Measurements from ENCODE around the gene PIEZO1. TPM values are rescaled to one million over a fixed set of nuclear protein-coding genes. Genes with fewer than 3 reads are reported as not detected.

The PIEZO1 gene
- total RNA-seq, 1 experiment from 2014 or later = 224 TPM

DNA sequence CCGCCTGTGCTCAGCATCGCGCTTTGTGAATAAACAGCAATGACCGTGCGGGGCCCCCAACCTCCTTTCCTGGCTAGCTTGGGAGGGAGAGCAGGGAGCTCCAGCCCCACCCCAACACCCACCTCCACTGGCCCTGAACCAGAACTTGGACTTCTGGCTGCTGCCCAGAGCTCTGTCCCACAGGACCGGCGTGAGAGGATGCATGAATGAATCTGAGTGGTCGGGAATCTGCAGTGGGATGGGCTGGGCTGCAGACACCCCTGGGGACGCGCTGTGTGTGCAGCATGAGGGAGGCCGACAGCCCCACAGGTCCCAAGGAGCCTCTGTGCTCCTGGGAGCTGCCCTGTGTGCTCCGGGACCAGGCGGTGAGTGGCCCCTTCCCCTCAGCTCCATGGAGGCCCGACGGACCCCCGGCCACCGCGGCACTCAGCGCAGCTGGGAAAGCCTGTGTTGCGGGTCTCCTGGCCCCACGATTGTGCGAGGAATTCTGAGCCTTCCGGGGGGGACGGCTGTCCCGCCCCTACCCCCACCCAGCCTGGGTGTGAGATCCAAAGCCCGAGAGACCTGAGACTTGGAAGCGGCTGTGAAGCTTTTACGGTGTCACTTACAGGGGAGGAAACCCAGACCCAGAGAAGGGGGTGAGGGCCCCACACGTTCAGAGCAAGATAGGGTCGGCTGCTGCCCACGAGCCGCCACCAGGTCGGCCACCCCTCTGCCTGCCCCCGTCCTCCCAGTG is 5.4 kb downstream of the PIEZO1 start:
- TF ChIP-seq EGR1 (IDR thresholded peaks at IDR 0.05; ENCODE audit: low read depth) (no peak), ZNF274 (IDR thresholded peaks at IDR 0.05; ENCODE audit: low read depth, low read length) (no peak)
- TF ChIP-seq, protein P1, sequence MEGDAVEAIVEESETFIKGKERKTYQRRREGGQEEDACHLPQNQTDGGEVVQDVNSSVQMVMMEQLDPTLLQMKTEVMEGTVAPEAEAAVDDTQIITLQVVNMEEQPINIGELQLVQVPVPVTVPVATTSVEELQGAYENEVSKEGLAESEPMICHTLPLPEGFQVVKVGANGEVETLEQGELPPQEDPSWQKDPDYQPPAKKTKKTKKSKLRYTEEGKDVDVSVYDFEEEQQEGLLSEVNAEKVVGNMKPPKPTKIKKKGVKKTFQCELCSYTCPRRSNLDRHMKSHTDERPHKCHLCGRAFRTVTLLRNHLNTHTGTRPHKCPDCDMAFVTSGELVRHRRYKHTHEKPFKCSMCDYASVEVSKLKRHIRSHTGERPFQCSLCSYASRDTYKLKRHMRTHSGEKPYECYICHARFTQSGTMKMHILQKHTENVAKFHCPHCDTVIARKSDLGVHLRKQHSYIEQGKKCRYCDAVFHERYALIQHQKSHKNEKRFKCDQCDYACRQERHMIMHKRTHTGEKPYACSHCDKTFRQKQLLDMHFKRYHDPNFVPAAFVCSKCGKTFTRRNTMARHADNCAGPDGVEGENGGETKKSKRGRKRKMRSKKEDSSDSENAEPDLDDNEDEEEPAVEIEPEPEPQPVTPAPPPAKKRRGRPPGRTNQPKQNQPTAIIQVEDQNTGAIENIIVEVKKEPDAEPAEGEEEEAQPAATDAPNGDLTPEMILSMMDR (IDR thresholded peaks at IDR 0.05 in 2 of 3, conservative IDR thresholded peaks at IDR 0.05 in 1 of 3; ENCODE audit: borderline replicate concordance in 1 of 3, insufficient read depth in 1 of 3, low read depth in 2 of 3, low read length in 2 of 3) = no peak
- TF ChIP-seq, protein P2, sequence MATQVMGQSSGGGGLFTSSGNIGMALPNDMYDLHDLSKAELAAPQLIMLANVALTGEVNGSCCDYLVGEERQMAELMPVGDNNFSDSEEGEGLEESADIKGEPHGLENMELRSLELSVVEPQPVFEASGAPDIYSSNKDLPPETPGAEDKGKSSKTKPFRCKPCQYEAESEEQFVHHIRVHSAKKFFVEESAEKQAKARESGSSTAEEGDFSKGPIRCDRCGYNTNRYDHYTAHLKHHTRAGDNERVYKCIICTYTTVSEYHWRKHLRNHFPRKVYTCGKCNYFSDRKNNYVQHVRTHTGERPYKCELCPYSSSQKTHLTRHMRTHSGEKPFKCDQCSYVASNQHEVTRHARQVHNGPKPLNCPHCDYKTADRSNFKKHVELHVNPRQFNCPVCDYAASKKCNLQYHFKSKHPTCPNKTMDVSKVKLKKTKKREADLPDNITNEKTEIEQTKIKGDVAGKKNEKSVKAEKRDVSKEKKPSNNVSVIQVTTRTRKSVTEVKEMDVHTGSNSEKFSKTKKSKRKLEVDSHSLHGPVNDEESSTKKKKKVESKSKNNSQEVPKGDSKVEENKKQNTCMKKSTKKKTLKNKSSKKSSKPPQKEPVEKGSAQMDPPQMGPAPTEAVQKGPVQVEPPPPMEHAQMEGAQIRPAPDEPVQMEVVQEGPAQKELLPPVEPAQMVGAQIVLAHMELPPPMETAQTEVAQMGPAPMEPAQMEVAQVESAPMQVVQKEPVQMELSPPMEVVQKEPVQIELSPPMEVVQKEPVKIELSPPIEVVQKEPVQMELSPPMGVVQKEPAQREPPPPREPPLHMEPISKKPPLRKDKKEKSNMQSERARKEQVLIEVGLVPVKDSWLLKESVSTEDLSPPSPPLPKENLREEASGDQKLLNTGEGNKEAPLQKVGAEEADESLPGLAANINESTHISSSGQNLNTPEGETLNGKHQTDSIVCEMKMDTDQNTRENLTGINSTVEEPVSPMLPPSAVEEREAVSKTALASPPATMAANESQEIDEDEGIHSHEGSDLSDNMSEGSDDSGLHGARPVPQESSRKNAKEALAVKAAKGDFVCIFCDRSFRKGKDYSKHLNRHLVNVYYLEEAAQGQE (IDR thresholded peaks at IDR 0.05; ENCODE audit: low read depth) = no peak
- Histone ChIP-seq H3K9me2 (ENCODE audit: insufficient read depth) (no peaks in the 10 kb centered on the region), H3K27ac (ENCODE audit: low read depth, low read length) (no peak overlapping the region; the same call in 1 of the 2 replicates), H3K4me2 (ENCODE audit: low read length) (no peak overlapping the region), H3K4me3 (replicated peaks in 1 of 2; ENCODE audit: low read depth in 1 of 2, low read length in 2 of 2) (no peak overlapping the region), H3K9me3 (ENCODE audit: control insufficient read depth in 1 of 2, insufficient read depth in 1 of 2, low read depth in 1 of 2, low read length in 2 of 2) (no peaks in the 10 kb centered on the region), H4K20me1 (ENCODE audit: insufficient read depth) (peaks cover 11% of the 10 kb centered on the region; the same call in 1 of the 2 replicates), H3K9ac (ENCODE audit: low read length) (peak overlapping the region; percentile 94; the same call in 1 of the 2 replicates), H3K27me3 (ENCODE audit: insufficient read depth, low read length) (no peaks in the 10 kb centered on the region), H3K36me3 (ENCODE audit: control insufficient read depth in 1 of 2, insufficient read depth in 2 of 2, low read length in 2 of 2) (peaks cover 0 to 7% of the 10 kb centered on the region in 2 experiments; a peak in 1 of 4 replicates), H3K4me1 (ENCODE audit: control insufficient read depth in 1 of 2, insufficient read depth in 2 of 2, low read length in 2 of 2) (peaks cover 40 to 56% of the 10 kb centered on the region in 2 experiments), H2AFZ (ENCODE audit: low read depth, low read length, poor library complexity, severe bottlenecking) (no peak overlapping the region), H3K79me2 (ENCODE audit: insufficient read depth, low read length) (peaks cover 99% of the 10 kb centered on the region)
- ATAC-seq (no peak), DNase-seq (ENCODE audit: low read depth, low spot score) (no peak)
- BruUV-seq (replicated peaks) = no TSS peak
- intact Hi-C loops (cut with micrococcal nuclease) = no loop called here
- ChIA-PET CTCF (interaction anchor here (8.9 kb wide), 1 partner anchor 42 kb away, joined by 59 read pairs; no protein-coding TSS in a partner anchor), RAD21 (ENCODE audit: low non-redundant PET in 1 of 2, low total read pairs in 2 of 2, uncharacterized antibody in 2 of 2, unreplicated experiment in 2 of 2) (no interaction called here), POLR2A (interaction anchor here (0.6 to 4.3 kb wide), 2 partner anchors 9 to 42 kb away, joined by 3 to 22 read pairs; no protein-coding TSS in a partner anchor)

Data from HCT116 (cell line).